Activated CD4-positive, alpha-beta T cell treated with anti-CD3 and anti-CD28 coated beads for 24 hours (primary cell): ENCODE measurements around the gene FREM2.

Source experiments
- DNase-seq, 2 donors: peaks; one replicate each; pipeline ENCODE4 v3.0.0-alpha.2; 2020; ENCODE audit warnings: low read depth in 2 of 2

The FREM2 gene

GRCh38 chr13:38895075-38895474, 208.2 kb downstream of the FREM2 start:
- DNase-seq: no peak

- DNase-seq: no peak
These were observed 210.6 kb downstream of the FREM2 start for GRCh38 chr13:38897521-38897920.

GRCh38 chr13:38898481-38898880, 211.6 kb downstream of the FREM2 start:
- no peak for DNase-seq

GRCh38 chr13:38899571-38899970, 212.7 kb downstream of the FREM2 start:
- DNase-seq: no peak

- no peak for DNase-seq
These were observed 213.3 kb downstream of the FREM2 start for GRCh38 chr13:38900188-38900587.

- DNase-seq: no peak
These were observed 215.7 kb downstream of the FREM2 start for GRCh38 chr13:38902551-38902950.

GRCh38 chr13:38905081-38905480, 218.2 kb downstream of the FREM2 start:
- no peak for DNase-seq

- DNase-seq: no peak
These were observed 219.0 kb downstream of the FREM2 start for GRCh38 chr13:38905861-38906260.

- DNase-seq: no peak
These were observed 221.7 kb downstream of the FREM2 start for GRCh38 chr13:38908574-38908973.

- no peak for DNase-seq
These were observed 227.2 kb downstream of the FREM2 start for GRCh38 chr13:38914070-38914469.

GRCh38 chr13:38921081-38921480, 234.2 kb downstream of the FREM2 start:
- no peak for DNase-seq

- no peak for DNase-seq
These were observed 235.3 kb downstream of the FREM2 start for GRCh38 chr13:38922170-38922569.

GRCh38 chr13:38933786-38934185, 246.9 kb downstream of the FREM2 start:
- DNase-seq: no peak
